SK-N-SH (cell line): ENCODE results near the gene TBK1.

Experiments used
- CTCF ChIP-seq: fragments of 200-600 bp; sonication (generic); IDR thresholded peaks from 2 replicates; pipeline ENCODE4 v1.6.1; 2017; ENCODE audit warnings: antibody characterized with exemption, mild to moderate bottlenecking, moderate library complexity
- FOXJ3 ChIP-seq: sonication (generic); formaldehyde crosslinking; IDR thresholded peaks from 2 replicates; pipeline ENCODE4 v1.5.1; 2020; ENCODE audit warnings: mild to moderate bottlenecking, missing genetic modification reagents
- GABPA ChIP-seq: IDR thresholded peaks from 2 replicates; pipeline ENCODE4 v1.4.0; 2012; ENCODE audit warnings: low read depth, mild to moderate bottlenecking
- RAD21 ChIP-seq: IDR thresholded peaks from 2 replicates; pipeline ENCODE4 v1.6.1; 2012; ENCODE audit warnings: mild to moderate bottlenecking, low read length
- RCOR1 ChIP-seq: fragments of 150-350 bp; IDR thresholded peaks from 2 replicates; pipeline ENCODE4 v1.6.1; 2017; ENCODE audit warnings: antibody characterized with exemption, low read length
- RFX5 ChIP-seq: IDR thresholded peaks from 2 replicates; pipeline ENCODE4 v1.6.1; 2012; ENCODE audit warnings: mild to moderate bottlenecking, improper control_type of control experiment, low read length
- RXRA ChIP-seq: IDR thresholded peaks from 2 replicates; pipeline ENCODE4 v1.4.0; 2012; ENCODE audit warnings: low read depth, mild to moderate bottlenecking, borderline replicate concordance

GRCh38 chr12:64403707-64404469 is 48.0 kb upstream of the TBK1 start, which contains the start of gene XPOT:
- TF ChIP-seq CTCF (no peak), RXRA (no peak), GABPA (peak; percentile 81), FOXJ3 (CRISPR knock-in tag) (no peak), RFX5 (peak; percentile 44; the same call in 1 of the 2 replicates), RCOR1 (no peak), RAD21 (no peak)
